Coronary artery (tissue), 2 donors: ENCODE data around the gene ZSWIM3.

Source experiments
- DNase-seq: peaks from one replicate; pipeline ENCODE4 v3.0.0-alpha.2; 2017; ENCODE audit warnings: low spot score
- H3K27ac ChIP-seq, 2 donors: fragments of 200-600 bp; sonication (generic); one replicate each; pipeline ENCODE4 v1.5.1; 2016 to 2019
- H3K4me3 ChIP-seq: fragments of 200-600 bp; sonication (generic); 2 replicates; pipeline ENCODE4 v1.5.1; 2016; ENCODE audit warnings: mild to moderate bottlenecking, moderate library complexity
- TF ChIP-seq, protein P1 (sequence below): fragments of 200-600 bp; sonication (generic); IDR thresholded peaks from one replicate; pipeline ENCODE4 v1.5.1; 2019; ENCODE audit warnings: antibody characterized with exemption

Gene ZSWIM3

GRCh38 chr20:45840700-45841198, 16.7 kb upstream of the ZSWIM3 start:
- TF ChIP-seq, protein P1, sequence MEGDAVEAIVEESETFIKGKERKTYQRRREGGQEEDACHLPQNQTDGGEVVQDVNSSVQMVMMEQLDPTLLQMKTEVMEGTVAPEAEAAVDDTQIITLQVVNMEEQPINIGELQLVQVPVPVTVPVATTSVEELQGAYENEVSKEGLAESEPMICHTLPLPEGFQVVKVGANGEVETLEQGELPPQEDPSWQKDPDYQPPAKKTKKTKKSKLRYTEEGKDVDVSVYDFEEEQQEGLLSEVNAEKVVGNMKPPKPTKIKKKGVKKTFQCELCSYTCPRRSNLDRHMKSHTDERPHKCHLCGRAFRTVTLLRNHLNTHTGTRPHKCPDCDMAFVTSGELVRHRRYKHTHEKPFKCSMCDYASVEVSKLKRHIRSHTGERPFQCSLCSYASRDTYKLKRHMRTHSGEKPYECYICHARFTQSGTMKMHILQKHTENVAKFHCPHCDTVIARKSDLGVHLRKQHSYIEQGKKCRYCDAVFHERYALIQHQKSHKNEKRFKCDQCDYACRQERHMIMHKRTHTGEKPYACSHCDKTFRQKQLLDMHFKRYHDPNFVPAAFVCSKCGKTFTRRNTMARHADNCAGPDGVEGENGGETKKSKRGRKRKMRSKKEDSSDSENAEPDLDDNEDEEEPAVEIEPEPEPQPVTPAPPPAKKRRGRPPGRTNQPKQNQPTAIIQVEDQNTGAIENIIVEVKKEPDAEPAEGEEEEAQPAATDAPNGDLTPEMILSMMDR = no peak
- Histone ChIP-seq H3K27ac (peak overlapping the region in 1 of 2 donors; percentile 28), H3K4me3 (no peak overlapping the region)
- DNase-seq = no peak

GRCh38 chr20:45841407-45842129, 15.8 kb upstream of the ZSWIM3 start:
- DNase-seq = no peak
- TF ChIP-seq, protein P1 = no peak
- Histone ChIP-seq H3K4me3 (no peak overlapping the region), H3K27ac (peak overlapping the region in 1 of 2 donors; percentile 43)

DNA sequence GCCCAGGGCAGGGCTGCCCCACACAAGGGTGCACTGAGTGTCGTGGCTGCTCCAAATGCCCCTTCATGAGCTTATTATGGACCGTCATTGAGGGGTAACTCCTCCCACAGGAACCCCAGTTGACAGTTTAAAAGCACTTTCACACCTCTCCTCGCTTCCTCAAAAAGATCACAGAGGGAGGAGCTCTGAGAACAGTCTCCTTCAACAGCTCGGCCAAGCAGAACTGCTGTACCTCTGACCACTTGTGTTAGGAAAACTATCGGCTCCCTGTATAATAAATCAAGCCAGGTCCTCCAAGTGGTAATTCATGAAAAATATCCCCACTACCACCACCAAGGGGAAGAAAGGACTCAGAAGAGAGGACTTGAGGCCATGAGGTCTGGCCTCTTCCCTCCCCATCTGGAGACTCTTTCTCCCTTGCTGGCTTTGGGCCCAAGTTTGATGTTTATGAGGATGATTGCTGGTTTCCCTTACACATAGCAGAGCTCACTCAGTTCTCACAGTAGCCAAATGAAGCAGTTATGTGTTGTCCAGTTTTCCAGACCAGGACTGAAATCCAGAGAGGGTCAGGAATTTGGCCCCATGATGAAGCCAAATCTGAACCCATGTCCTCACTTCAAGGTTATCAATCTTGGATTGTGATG, 15.1 kb upstream of the ZSWIM3 start:
- Histone ChIP-seq H3K4me3 (no peak overlapping the region), H3K27ac (peak overlapping the region in 1 of 2 donors; percentile 43)
- TF ChIP-seq, protein P1 = no peak
- no peak for DNase-seq

DNA sequence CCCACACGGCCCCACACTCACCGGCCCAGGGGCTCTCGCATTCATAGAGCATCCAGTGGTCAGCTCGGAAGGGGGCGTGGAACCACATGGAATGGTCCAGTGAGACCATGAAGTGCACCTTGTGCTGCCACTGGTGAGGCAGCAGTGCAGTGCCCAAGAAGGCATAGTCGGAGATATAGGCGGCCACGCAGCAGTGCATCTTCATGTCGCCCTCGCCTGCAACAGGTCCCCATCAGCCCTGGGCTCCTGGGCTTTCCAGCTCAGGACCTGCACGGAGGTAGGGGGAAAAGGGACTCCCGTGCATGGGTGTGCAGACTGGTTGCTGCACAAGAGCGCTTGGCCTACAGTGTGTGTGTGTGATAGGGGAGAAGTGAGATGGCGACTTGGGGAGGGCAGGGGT, 13.9 kb upstream of the ZSWIM3 start:
- Histone ChIP-seq H3K27ac (no peak overlapping the region), H3K4me3 (no peak overlapping the region)
- TF ChIP-seq, protein P1 = no peak
- no peak for DNase-seq

DNA sequence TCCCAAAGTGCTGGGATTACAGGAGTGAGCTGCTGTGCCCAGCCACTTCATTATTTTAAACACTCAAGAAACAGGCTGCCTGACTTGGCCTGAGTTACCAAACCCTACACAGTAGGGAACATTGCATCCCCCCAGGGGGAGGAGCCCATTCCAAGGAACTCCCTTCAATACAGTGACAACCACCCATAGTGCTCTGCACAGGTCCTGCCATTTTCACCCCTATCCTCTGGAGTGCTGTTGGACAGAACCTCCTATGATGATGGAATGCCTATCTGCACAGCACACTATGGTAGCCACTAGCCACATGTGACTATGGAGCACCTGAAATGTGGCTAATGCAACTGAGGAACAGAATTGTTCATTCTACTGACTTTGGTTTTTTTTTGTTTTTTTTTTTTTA, 12.0 kb upstream of the ZSWIM3 start:
- TF ChIP-seq, protein P1 = no peak
- Histone ChIP-seq H3K27ac (no peak overlapping the region), H3K4me3 (no peak overlapping the region)
- no peak for DNase-seq

DNA sequence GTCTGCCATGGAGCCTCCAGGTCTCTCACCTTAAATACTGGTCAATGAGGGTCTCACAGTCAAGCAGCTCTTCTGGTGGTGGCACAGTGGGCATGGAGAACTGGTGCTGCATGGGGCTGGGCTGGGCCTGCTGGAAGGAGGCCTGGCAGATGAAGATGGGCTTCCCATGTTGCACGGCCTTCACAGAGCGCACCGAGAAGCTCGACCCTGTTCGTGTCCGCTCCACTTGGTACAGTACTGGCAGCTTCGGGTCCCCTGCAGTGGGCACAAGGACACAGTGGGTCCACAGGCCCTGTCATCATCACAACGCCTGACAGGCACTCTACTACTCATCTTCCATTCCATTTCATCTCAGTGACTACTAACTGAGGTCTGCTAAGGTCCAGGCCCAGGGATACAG, 9.0 kb upstream of the ZSWIM3 start:
- TF ChIP-seq, protein P1 = no peak
- no peak overlapping the region for H3K27ac ChIP-seq
- no peak overlapping the region for H3K4me3 ChIP-seq
- DNase-seq = no peak
